RPMI8226 (cell line): Measurements from ENCODE around the gene GALNT2.

Source experiments
- DNase-seq: peaks from one replicate; pipeline ENCODE4 v3.0.0-alpha.2; 2015

The GALNT2 gene

DNA sequence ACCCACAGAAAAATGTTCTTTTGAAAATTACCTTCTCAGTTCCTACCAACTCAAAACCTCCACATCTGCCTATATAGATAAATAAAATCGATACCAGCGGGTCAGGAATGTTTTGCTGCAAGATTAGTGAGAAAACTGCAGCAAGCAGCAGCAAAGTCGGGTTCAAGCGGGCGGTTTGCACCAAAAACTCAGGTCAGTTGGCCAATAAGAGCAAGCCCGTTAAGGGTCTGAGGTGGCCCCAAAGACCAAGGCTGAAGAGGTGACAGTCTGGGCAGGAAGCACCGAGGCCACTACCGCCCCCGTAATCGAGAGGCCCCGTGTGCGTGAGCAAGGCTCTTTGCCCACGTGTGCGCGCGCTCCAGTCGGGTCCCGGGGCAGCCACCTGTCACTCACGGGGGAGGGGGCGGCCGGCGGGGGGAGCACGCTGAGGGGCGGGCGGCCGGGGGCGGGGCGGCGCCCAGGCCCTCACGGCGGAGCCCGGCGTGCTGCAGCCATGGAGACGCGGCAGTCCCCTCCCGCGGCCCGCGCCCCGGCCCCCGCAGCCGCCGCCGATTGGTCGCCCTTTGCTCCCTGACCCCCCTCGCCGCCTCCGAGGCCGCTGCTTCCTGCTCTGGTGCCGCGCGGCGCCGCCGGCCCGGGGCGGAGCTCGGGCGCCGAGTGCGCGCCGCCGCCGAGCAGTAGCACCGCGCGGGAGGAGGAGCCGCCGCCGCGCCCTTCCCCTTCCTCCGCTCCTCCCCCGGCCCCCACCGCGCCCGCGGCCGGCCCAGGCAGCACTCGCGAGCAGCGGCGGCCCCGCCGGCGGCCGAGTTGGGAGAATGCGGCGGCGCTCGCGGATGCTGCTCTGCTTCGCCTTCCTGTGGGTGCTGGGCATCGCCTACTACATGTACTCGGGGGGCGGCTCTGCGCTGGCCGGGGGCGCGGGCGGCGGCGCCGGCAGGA, at the start of gene GALNT2:
Gene GALNT2 (plus strand): TSS at position 773 of the 939 bp plus-strand sequence. CDS start 43 bp downstream, at position 816.
- peak; percentile 96 for DNase-seq

GRCh38 chr1:230020451-230020850, 46.6 kb upstream of the GALNT2 start:
- DNase-seq = no peak

DNA sequence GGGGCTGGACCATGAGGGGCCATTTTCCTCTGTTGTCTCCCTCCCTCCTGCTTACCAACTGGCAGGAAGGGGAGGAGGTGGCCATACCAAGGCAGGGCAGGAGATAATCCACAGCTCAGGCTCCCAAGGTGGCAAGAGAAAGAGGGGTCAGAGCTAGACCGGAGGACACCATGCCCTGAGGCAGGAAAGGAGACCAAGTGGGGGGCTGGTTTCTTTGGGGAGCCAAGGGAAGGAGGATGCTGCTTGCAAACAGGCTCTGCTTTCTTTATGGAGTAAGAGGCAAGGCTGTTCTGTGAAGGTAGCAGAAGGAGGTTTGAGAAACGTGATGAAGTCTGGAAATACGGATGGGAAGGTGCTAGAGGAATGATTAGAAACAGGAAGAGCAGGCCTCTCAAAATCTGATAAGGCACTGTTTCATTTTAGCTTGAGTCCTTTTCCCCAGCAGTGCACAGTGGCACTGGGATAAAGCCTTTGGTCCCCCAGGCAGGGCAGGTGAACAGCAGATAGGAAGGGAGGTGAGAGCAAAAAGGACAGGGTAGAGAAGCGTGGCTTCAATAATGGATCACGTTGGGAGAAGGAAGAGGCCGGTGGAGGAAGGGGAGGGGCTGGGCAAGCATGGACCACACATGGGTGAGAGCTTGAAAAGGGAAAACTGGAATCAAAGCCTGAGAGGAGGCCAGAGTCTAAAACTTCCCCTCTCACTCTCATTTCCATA, 44.2 kb upstream of the GALNT2 start:
- DNase-seq = no peak

GRCh38 chr1:230025686-230026085, 41.4 kb upstream of the GALNT2 start:
- DNase-seq = no peak

DNA sequence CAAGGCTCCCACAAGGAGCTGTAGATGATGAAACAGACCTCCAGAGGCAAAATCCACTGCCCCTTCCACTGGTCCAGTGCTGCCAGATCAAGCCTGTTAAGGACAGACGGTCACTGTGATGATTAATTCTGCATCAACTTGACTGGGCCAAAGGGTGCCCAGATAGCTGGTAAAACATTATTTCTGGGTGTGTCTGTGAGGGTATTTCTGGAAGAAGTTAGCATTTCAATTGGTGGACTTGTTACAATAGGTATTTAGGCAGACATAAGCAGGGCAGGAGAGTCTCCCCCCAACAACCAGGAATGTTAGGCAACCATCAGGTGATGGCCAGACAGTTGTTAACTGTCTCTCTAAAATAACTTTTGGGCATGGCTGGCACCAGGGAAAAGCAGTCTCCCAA, 40.9 kb upstream of the GALNT2 start:
- no peak for DNase-seq

GRCh38 chr1:230026572-230026971, 40.5 kb upstream of the GALNT2 start:
- no peak for DNase-seq

- DNase-seq = no peak
Measured at GRCh38 chr1:230028602-230029223, 38.3 kb upstream of the GALNT2 start.

GRCh38 chr1:230029244-230029941, 37.6 kb upstream of the GALNT2 start:
- DNase-seq = peak; percentile 48

DNA sequence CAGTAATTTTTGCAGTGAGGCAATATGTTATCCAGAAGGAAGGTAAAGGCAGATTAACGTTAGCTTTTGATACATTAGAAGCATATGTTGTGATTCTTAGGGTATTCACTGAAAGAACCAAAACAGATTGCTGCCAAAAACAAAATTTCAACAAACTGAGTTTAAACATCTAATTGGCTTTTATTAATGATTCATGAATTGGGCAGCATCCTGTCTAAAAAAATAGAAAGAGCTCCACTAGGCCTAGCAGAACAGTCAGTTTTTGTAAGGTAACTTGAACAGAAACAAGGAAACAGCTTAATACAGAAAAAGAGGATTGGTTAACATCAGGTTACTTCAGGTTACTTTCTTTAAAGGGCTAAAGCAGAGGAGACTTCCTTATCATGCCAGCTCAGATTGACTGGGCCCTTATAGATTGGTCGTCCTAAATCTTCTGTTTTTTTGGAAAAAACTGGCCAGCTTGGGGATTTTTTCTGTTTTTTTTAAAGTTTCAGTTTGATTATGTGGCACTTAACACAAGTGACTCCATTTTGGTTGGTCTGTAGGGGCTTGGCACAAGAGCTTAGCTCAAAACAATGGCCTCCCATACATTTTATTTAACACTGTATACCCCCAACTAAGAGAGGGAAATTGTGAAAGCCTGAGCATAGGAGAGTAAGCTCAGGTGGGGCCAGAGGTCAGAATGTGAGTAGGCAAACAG, 36.8 kb upstream of the GALNT2 start:
- no peak for DNase-seq

DNA sequence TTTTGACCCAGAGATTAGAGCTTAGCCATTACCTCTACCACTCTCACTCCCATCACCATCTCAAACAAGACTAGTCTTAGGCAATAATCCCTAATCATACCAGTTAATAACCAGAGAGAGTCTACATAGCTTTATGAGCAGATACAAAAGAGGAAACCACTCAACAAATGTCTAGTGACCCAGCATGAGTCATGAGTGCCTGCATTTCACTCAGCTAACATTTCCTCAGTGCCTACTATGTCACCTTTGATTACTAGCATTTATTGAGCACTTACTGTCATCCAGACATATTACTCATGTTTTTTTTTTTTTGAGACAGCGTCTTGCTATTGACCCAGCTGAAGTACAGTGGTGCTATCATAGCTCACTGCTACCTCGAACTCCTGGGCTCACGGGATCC, 35.9 kb upstream of the GALNT2 start:
- DNase-seq = no peak

- DNase-seq = no peak
Measured at GRCh38 chr1:230032516-230033281, 34.3 kb upstream of the GALNT2 start.

DNA sequence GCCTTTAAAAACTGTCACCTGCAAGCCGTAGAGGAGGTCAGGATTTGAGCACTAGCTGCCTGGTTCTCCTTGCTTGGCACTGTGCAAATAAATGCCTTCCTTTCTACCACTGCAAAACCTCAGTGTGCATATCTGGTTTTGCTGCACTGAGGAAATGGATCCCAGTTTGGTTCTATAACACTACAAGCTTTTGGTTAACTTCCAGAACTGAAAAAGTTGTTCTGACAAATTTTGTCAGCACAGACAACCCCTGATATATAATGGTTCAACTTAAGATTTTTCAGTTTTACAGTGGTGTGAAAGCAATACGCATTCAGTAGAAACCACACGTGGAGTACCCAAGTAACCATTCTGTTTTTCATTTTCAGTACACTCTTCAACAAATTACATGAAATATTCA, 29.8 kb upstream of the GALNT2 start:
- no peak for DNase-seq

DNA sequence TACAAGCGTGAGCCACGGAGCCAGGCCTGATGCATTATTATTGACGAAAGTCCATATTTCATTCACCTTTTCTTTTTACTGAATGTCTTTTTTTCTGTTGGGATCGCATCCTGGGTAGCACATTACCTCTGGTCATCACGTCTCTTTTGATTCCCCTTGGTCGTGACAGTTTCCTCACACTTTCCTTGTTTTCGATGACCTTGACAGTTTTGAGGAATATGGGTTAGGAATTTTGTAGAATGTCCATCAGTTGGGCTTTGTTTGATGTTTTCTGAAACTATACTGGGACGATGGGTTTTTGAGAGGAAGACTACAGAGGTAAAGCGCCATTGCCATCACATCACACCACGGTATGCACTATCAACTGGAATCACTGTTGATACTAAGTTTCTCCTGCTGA, 26.6 kb upstream of the GALNT2 start:
- DNase-seq = no peak

DNA sequence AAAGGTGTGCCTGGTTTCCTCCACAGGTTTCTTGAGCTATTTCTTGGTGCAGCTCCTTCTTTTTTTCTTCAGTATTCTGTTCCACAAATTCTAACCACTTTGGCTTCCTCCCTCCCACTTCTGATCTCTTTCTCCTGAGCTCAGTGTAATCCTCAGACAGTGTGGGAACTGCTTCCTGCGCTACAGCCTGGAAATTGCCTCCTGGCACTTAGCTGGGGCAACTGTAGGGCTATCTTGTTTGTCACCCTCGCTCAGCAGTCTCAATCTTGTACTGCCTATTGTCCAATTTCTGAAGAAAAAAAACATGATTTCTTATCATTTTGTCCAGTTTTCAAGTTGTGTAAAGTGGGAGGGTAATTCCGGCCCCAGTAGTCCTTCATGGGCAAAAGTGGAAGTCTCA, 24.0 kb upstream of the GALNT2 start:
- no peak for DNase-seq

DNA sequence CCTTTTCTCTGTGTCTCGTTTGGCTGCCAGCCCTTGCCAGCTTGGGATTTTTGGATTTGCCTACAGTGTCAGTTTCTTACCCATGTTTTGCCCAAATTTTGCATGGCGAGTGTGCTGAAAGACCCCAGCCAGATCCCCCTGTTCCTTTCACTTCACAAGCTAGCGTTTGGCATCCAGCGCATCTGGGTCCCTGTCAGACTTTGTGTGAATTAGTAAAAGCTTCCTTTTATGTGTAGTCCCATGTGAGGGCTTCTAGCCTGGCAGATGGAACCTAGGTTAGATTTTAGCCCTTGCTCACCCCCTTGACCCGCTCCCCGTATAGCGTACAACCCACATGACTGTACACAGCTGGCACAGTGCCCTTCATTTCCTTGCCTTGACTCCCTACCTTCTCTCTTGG, 22.3 kb upstream of the GALNT2 start:
- DNase-seq = no peak

GRCh38 chr1:230047114-230047865, 19.7 kb upstream of the GALNT2 start:
- no peak for DNase-seq

DNA sequence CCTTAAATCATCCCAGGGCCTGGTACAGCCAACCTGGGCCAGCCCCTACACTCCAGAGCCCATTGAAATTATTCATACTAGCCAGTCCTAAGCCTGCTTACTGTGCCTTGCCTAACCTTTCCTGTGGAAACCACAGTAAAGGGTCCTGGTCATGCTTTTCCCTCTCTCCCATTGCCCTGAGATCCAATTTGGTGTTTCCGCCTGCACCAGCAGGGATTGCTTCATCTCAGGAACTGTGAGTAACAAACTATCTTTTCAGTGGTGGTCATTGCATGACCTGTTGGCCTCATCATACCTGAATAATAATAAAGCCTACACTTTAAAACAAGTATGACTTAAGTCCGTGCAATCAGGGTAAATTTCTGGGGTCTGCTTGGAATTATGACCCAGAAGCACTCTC, 18.7 kb upstream of the GALNT2 start:
- DNase-seq = no peak

- DNase-seq = no peak
Measured at GRCh38 chr1:230048922-230049321, 18.1 kb upstream of the GALNT2 start.

DNA sequence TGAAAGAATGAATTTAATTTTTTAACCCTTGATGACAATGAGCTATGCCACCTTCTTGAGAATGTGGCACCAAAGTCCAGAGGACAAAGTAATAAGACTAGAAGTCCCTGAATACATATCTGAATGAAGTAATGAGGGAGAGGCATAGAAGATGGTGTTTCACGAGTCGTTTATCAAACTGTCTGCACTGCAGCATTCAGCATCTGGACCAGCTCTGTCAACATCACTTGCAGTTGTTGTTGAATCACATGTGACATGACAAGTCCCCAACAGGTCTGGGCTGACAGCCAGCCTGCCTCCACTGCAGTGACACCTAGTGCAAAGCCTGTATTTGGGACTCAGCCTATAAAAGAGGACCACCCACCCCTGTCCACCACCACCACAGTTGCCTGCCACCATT, 17.3 kb upstream of the GALNT2 start:
- no peak for DNase-seq

DNA sequence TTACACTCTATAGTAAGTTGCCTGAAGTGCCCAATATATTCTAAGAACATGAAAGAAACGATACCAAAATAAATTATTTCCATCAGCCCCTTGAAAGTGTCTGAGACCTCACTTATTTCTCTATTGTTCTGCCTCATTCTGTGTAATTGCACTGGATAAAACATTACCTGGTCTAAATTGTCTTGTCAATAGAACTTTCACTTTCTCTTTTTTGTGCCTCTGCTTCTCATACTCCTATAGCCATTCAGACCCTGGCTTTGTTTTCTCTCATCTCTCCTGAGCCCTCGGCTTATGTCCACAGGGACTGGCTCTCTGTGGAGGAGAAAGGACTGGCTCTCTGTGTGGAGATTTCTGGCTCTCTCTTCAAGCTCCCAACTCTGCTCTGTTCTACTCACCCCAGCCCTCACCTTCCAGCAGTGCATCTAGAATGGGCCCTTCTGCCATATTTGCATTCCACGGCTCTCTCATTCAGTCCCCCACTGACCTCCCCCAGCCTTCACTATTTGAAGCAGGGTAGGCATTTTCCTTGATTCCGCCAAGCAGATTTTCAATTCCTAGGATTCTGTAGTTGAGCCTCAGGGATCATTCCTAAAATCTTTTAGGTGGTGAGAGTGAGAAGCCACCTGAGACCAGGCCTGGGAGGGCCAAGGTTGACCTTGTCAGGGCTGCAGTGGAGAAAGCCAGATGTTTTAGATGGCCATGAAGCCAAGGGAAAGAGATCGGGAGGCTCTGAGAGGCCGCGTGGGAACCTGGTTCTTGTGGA, 15.9 kb upstream of the GALNT2 start:
- no peak for DNase-seq
